Type B pancreatic cell (in vitro differentiated cells): ENCODE measurements around the gene CEND1. TPM values are rescaled to one million over a fixed set of nuclear protein-coding genes. Genes with fewer than 3 reads are reported as not detected.

Source experiments
- DNase-seq: peaks from one replicate; pipeline ENCODE4 v3.0.0; 2021; ENCODE audit warnings: mixed read lengths; ENCODE audit not compliant: unreplicated experiment; ENCODE audit errors: extremely low spot score
- H3K27ac Mint-ChIP-seq: 2 replicates; pipeline ENCODE4 v1.8.0; 2021; ENCODE audit warnings: mild to moderate bottlenecking, mixed read lengths
- H3K27me3 Mint-ChIP-seq: 2 replicates; pipeline ENCODE4 v1.8.0; 2021; ENCODE audit warnings: mixed read lengths
- H3K36me3 Mint-ChIP-seq: 2 replicates; pipeline ENCODE4 v1.8.0; 2021; ENCODE audit warnings: mixed read lengths
- H3K4me1 Mint-ChIP-seq: one replicate; pipeline ENCODE4 v1.8.0; 2021; ENCODE audit warnings: mixed read lengths; ENCODE audit not compliant: unreplicated experiment
- H3K4me3 Mint-ChIP-seq: 2 replicates; pipeline ENCODE4 v1.8.0; 2021; ENCODE audit warnings: mild to moderate bottlenecking, mixed read lengths
- H3K9me3 Mint-ChIP-seq: 2 replicates; pipeline ENCODE4 v1.8.0; 2021; ENCODE audit warnings: mixed read lengths
- CTCF ChIP-seq: fragments of 200-600 bp; sonication (generic); conservative IDR thresholded peaks from 2 replicates; pipeline ENCODE4 v1.5.0; 2021; ENCODE audit warnings: antibody characterized with exemption, mild to moderate bottlenecking
- total RNA-seq: library from RNA; stranded (reverse); gene quantifications from 2 replicates; pipeline ENCODE4 v1.2.1, GENCODE V29; 2021; ENCODE audit warnings: low replicate concordance

Gene CEND1
- total RNA-seq, 1 donor from 2014 or later: 0.89 TPM

- DNase-seq: no peak
- Mint-ChIP-seq H3K4me1 (no peaks in the 10 kb centered on the region), H3K27me3 (no peaks in the 10 kb centered on the region), H3K27ac (no peak overlapping the region), H3K36me3 (no peaks in the 10 kb centered on the region), H3K9me3 (no peaks in the 10 kb centered on the region), H3K4me3 (no peak overlapping the region)
- no peak for TF ChIP-seq CTCF
Observed at GRCh38 chr11:770642-771616, 19.0 kb downstream of the CEND1 start.

- Mint-ChIP-seq H3K9me3 (no peaks in the 10 kb centered on the region), H3K36me3 (no peaks in the 10 kb centered on the region), H3K27me3 (no peaks in the 10 kb centered on the region), H3K4me3 (no peak overlapping the region), H3K27ac (no peak overlapping the region), H3K4me1 (no peaks in the 10 kb centered on the region)
- DNase-seq: no peak
- no peak for TF ChIP-seq CTCF
Observed at GRCh38 chr11:769887-770641, 19.8 kb downstream of the CEND1 start.

GRCh38 chr11:767238-767637 lies 22.7 kb downstream of the CEND1 start:
- no peaks in the 10 kb centered on the region for H3K4me1 Mint-ChIP-seq
- no peaks in the 10 kb centered on the region for H3K9me3 Mint-ChIP-seq
- TF ChIP-seq CTCF: no peak
- H3K27ac Mint-ChIP-seq: no peak overlapping the region
- no peak overlapping the region for H3K4me3 Mint-ChIP-seq
- DNase-seq: no peak
- no peaks in the 10 kb centered on the region for H3K27me3 Mint-ChIP-seq
- peaks cover 3% of the 10 kb centered on the region for H3K36me3 Mint-ChIP-seq

GRCh38 chr11:766936-767210 lies 23.0 kb downstream of the CEND1 start:
- peaks cover 4% of the 10 kb centered on the region for H3K36me3 Mint-ChIP-seq
- no peak overlapping the region for H3K27ac Mint-ChIP-seq
- H3K4me3 Mint-ChIP-seq: no peak overlapping the region
- H3K4me1 Mint-ChIP-seq: no peaks in the 10 kb centered on the region
- H3K9me3 Mint-ChIP-seq: no peaks in the 10 kb centered on the region
- no peak for DNase-seq
- H3K27me3 Mint-ChIP-seq: no peaks in the 10 kb centered on the region
- TF ChIP-seq CTCF: no peak

GRCh38 chr11:766106-766935 lies 23.6 kb downstream of the CEND1 start:
- H3K27me3 Mint-ChIP-seq: no peaks in the 10 kb centered on the region
- H3K9me3 Mint-ChIP-seq: no peaks in the 10 kb centered on the region
- H3K4me3 Mint-ChIP-seq: no peak overlapping the region
- H3K4me1 Mint-ChIP-seq: no peaks in the 10 kb centered on the region
- DNase-seq: no peak
- no peak overlapping the region for H3K27ac Mint-ChIP-seq
- TF ChIP-seq CTCF: no peak
- peaks cover 4% of the 10 kb centered on the region for H3K36me3 Mint-ChIP-seq
